HCT116 (cell line): Measurements from ENCODE around the gene NRP1. TPM values are rescaled to one million over a fixed set of nuclear protein-coding genes. Genes with fewer than 3 reads are reported as not detected.

ENCODE experiments used
- ATAC-seq: fragments of 200-7000 bp; cut with Tn5 transposase; 2 replicates; pipeline ENCODE4 v1.9.1; 2020; ENCODE audit warnings: mild to moderate bottlenecking, moderate library complexity
- BruUV-seq: library from RNA; stranded (reverse); fragments of 400-500 nt; replicated peaks from 2 replicates; lab custom pipeline; 2021; lab: Mats Ljungman, UMichigan
- CTCF ChIA-PET: fragments of 300-600 bp; sonication (Branson Sonifier 250); formaldehyde crosslinking; loops from one replicate; lab custom pipeline; 2021; ENCODE audit warnings: antibody characterized with exemption; lab: Charles Lee
- POLR2A ChIA-PET: fragments of 300-600, 350-600 bp; sonication (Branson Sonifier 250); formaldehyde crosslinking; loops from one replicate; lab custom pipeline; 2021; ENCODE audit warnings: antibody characterized with exemption; lab: Charles Lee
- RAD21 ChIA-PET, 2 experiments: fragments of 300-600 bp; sonication (Branson Sonifier 250); formaldehyde crosslinking; loops; one replicate each; lab custom pipeline; 2023; ENCODE audit warnings: low total read pairs in 2 of 2; ENCODE audit not compliant: uncharacterized antibody in 2 of 2, unreplicated experiment in 2 of 2, low non-redundant PET in 1 of 2; lab: Charles Lee
- DNase-seq: peaks from one replicate; pipeline ENCODE4 v3.0.0-alpha.2; 2010; ENCODE audit warnings: low read depth, low spot score
- H2AFZ ChIP-seq: fragments of 200-600 bp; shearing (Covaris generic), sonication (generic); 2 replicates; pipeline ENCODE4 v1.6.1; 2017; ENCODE audit warnings: low read depth, mixed run types, mixed read lengths, antibody characterized with exemption, low read length; ENCODE audit not compliant: poor library complexity, severe bottlenecking
- H3K27ac ChIP-seq: 2 replicates; pipeline ENCODE4 v1.5.1; 2012; ENCODE audit warnings: low read depth, low read length
- H3K27me3 ChIP-seq: fragments of 200-600 bp; sonication (generic); 2 replicates; pipeline ENCODE4 v1.6.1; 2016; ENCODE audit warnings: mixed run types, low read length, mixed read lengths; ENCODE audit not compliant: insufficient read depth
- H3K36me3 ChIP-seq, 2 experiments: fragments of 200-500 bp in 1 of 2; fragments of 200-600 bp in 1 of 2; sonication (Bioruptor generic) in 1 of 2; sonication (generic) in 1 of 2; 2 replicates each; pipeline versions ENCODE4 v1.5.1 to v1.6.1; 2014 to 2016; ENCODE audit warnings: low read length in 2 of 2, inconsistent platforms in 1 of 2, mixed read lengths in 1 of 2, mixed run types in 1 of 2; ENCODE audit not compliant: insufficient read depth in 2 of 2, control insufficient read depth in 1 of 2
- H3K4me1 ChIP-seq, 2 experiments: fragments of 200-600 bp in 1 of 2; sonication (generic) in 1 of 2; 2 replicates each; pipeline versions ENCODE4 v1.5.1 to v1.6.1; 2012 to 2017; ENCODE audit warnings: low read length in 2 of 2, inconsistent platforms in 1 of 2, mild to moderate bottlenecking in 1 of 2, mixed read lengths in 1 of 2, mixed run types in 1 of 2, moderate library complexity in 1 of 2; ENCODE audit not compliant: insufficient read depth in 2 of 2, control insufficient read depth in 1 of 2
- H3K4me2 ChIP-seq: fragments of 200-600 bp; sonication (generic); 2 replicates; pipeline ENCODE4 v1.6.1; 2017; ENCODE audit warnings: mixed run types, low read length, mixed read lengths
- H3K4me3 ChIP-seq, 2 experiments: fragments of 200-600 bp in 1 of 2; sonication (generic) in 1 of 2; replicated peaks in 1 of 2; 2 replicates each; pipeline ENCODE4 v1.5.1; 2011 to 2016; ENCODE audit warnings: low read length in 2 of 2, control low read depth in 1 of 2, low read depth in 1 of 2, mild to moderate bottlenecking in 1 of 2, mixed read lengths in 1 of 2, mixed run types in 1 of 2
- H3K79me2 ChIP-seq: fragments of 200-600 bp; sonication (generic); 2 replicates; pipeline ENCODE4 v1.6.1; 2017; ENCODE audit warnings: mild to moderate bottlenecking, mixed run types, low read length, moderate library complexity, mixed read lengths; ENCODE audit not compliant: insufficient read depth
- H3K9ac ChIP-seq: fragments of 200-600 bp; sonication (generic); 2 replicates; pipeline ENCODE4 v1.6.1; 2016; ENCODE audit warnings: low read length, mixed read lengths
- H3K9me2 ChIP-seq: fragments of 200-600 bp; sonication (generic), shearing (Covaris generic); 2 replicates; pipeline ENCODE4 v1.6.1; 2017; ENCODE audit warnings: mixed run types, mild to moderate bottlenecking, moderate library complexity; ENCODE audit not compliant: insufficient read depth
- H3K9me3 ChIP-seq, 2 experiments: fragments of 200-500 bp in 1 of 2; fragments of 200-600 bp in 1 of 2; sonication (Bioruptor generic) in 1 of 2; sonication (generic) in 1 of 2; 2 replicates each; pipeline ENCODE4 v1.6.1; 2014 to 2017; ENCODE audit warnings: low read length in 2 of 2, mixed read lengths in 2 of 2, inconsistent platforms in 1 of 2, low read depth in 1 of 2, mild to moderate bottlenecking in 1 of 2, mixed run types in 1 of 2, moderate library complexity in 1 of 2; ENCODE audit not compliant: control insufficient read depth in 1 of 2, insufficient read depth in 1 of 2
- H4K20me1 ChIP-seq: fragments of 200-600 bp; sonication (generic), shearing (Covaris generic); 2 replicates; pipeline ENCODE4 v1.6.1; 2017; ENCODE audit warnings: mixed run types, mild to moderate bottlenecking, moderate library complexity; ENCODE audit not compliant: insufficient read depth
- ATF3 ChIP-seq: IDR thresholded peaks from 2 replicates; pipeline ENCODE4 v1.6.1; 2012
- CBX3 ChIP-seq: IDR thresholded peaks from 2 replicates; pipeline ENCODE4 v1.6.1; 2012; ENCODE audit warnings: low read depth
- CEBPB ChIP-seq: IDR thresholded peaks from 2 replicates; pipeline ENCODE4 v1.6.1; 2012; ENCODE audit warnings: low read depth
- EGR1 ChIP-seq: IDR thresholded peaks from 2 replicates; pipeline ENCODE4 v1.6.1; 2012; ENCODE audit warnings: low read depth
- ELF1 ChIP-seq: IDR thresholded peaks from 2 replicates; pipeline ENCODE4 v1.6.1; 2012; ENCODE audit warnings: low read depth, borderline replicate concordance
- EZH2 ChIP-seq: fragments of 200-600 bp; sonication (generic); IDR thresholded peaks from 2 replicates; pipeline ENCODE4 v1.6.1; 2017; ENCODE audit warnings: antibody characterized with exemption, mixed run types
- EZH2phosphoT487 ChIP-seq: fragments of 200-600 bp; IDR thresholded peaks from 2 replicates; pipeline ENCODE4 v1.6.1; 2018; ENCODE audit warnings: antibody characterized with exemption, borderline replicate concordance
- FOSL1 ChIP-seq: IDR thresholded peaks from 2 replicates; pipeline ENCODE4 v1.6.1; 2012; ENCODE audit warnings: low read depth
- JUND ChIP-seq: IDR thresholded peaks from 2 replicates; pipeline ENCODE4 v1.6.1; 2012
- POLR2A ChIP-seq: IDR thresholded peaks from 2 replicates; pipeline ENCODE4 v1.7.0; 2011; ENCODE audit warnings: borderline replicate concordance; ENCODE audit not compliant: insufficient read depth, insufficient read length; ENCODE audit errors: extremely low read depth
- RAD21 ChIP-seq: IDR thresholded peaks from 2 replicates; pipeline ENCODE4 v1.6.1; 2012; ENCODE audit warnings: low read depth, mild to moderate bottlenecking
- SIN3A ChIP-seq: IDR thresholded peaks from 2 replicates; pipeline ENCODE4 v1.6.1; 2012; ENCODE audit warnings: low read depth
- SP1 ChIP-seq: IDR thresholded peaks from 2 replicates; pipeline ENCODE4 v1.6.1; 2012; ENCODE audit warnings: low read depth
- SRF ChIP-seq: IDR thresholded peaks from 2 replicates; pipeline ENCODE4 v1.6.1; 2012; ENCODE audit warnings: low read depth
- TCF7L2 ChIP-seq: IDR thresholded peaks from 2 replicates; pipeline ENCODE4 v1.7.0; 2011; ENCODE audit warnings: borderline replicate concordance, inconsistent platforms; ENCODE audit not compliant: insufficient read depth, insufficient read length; ENCODE audit errors: extremely low read depth
- YY1 ChIP-seq: IDR thresholded peaks from 2 replicates; pipeline ENCODE4 v1.6.1; 2011; ENCODE audit warnings: low read length, low read depth, moderate library complexity, mild to moderate bottlenecking; ENCODE audit not compliant: insufficient replicate concordance; ENCODE audit errors: extremely low read depth
- ZBTB33 ChIP-seq: IDR thresholded peaks from 2 replicates; pipeline ENCODE4 v1.6.1; 2011; ENCODE audit warnings: mild to moderate bottlenecking, low read length, moderate library complexity; ENCODE audit not compliant: insufficient replicate concordance; ENCODE audit errors: extremely low read depth
- ZFX ChIP-seq: fragments of 450-650 bp; IDR thresholded peaks from 2 replicates; pipeline ENCODE4 v1.6.1; 2017
- ZNF274 ChIP-seq: fragments of 200-500 bp; sonication (Bioruptor generic); IDR thresholded peaks from 2 replicates; pipeline ENCODE4 v1.6.1; 2014; ENCODE audit warnings: mild to moderate bottlenecking, low read depth, low read length, inconsistent platforms
- intact Hi-C: fragments of 100-400 bp; cut with micrococcal nuclease; formaldehyde crosslinking; loops from 2 replicates; pipeline ENCODE4 v1.10.0; 2022
- total RNA-seq: library from RNA; stranded (reverse); gene quantifications from one replicate; pipeline ENCODE4 v1.2.1, GENCODE V29; 2021; ENCODE audit not compliant: unreplicated experiment
- TF ChIP-seq, protein P1 (sequence below): IDR thresholded peaks from 2 replicates; pipeline ENCODE4 v1.6.1; 2012

Gene NRP1
- total RNA-seq, 1 experiment from 2014 or later: 3.8 TPM

GRCh38 chr10:33298110-33298509 lies 36.4 kb downstream of the NRP1 start:
- ChIA-PET RAD21 (no interaction called here), POLR2A (no interaction called here), CTCF (no interaction called here)
- intact Hi-C loops: no loop called here
- BruUV-seq: no TSS peak
- H3K79me2 ChIP-seq: no peaks in the 10 kb centered on the region
- no peaks in the 10 kb centered on the region for H3K4me1 ChIP-seq
- no peak overlapping the region for H3K9ac ChIP-seq
- no peaks in the 10 kb centered on the region for H3K36me3 ChIP-seq
- H2AFZ ChIP-seq: no peak overlapping the region
- ATAC-seq (no peak), DNase-seq (no peak)
- H3K9me3 ChIP-seq: no peaks in the 10 kb centered on the region
- H3K9me2 ChIP-seq: no peaks in the 10 kb centered on the region
- no peak overlapping the region for H3K27ac ChIP-seq
- H4K20me1 ChIP-seq: no peaks in the 10 kb centered on the region
- H3K27me3 ChIP-seq: no peaks in the 10 kb centered on the region
- H3K4me3 ChIP-seq: no peak overlapping the region
- no peak for TF ChIP-seq JUND
- TF ChIP-seq ZNF274: no peak
- no peak for TF ChIP-seq POLR2A
- no peak for TF ChIP-seq SP1
- TF ChIP-seq EGR1: no peak
- TF ChIP-seq FOSL1: no peak
- TF ChIP-seq CBX3: no peak
- TF ChIP-seq SRF: no peak
- TF ChIP-seq RAD21: no peak
- TF ChIP-seq EZH2phosphoT487: no peak
- TF ChIP-seq TCF7L2: no peak
- TF ChIP-seq, all 23 proteins: peak for 0
- H3K4me2 ChIP-seq: no peak overlapping the region

- intact Hi-C loops: no loop called here
- Histone ChIP-seq H3K4me3 (no peak overlapping the region), H3K79me2 (no peaks in the 10 kb centered on the region), H2AFZ (no peak overlapping the region), H3K36me3 (no peaks in the 10 kb centered on the region), H3K4me1 (peaks cover 16 to 17% of the 10 kb centered on the region in 2 experiments), H3K9ac (no peak overlapping the region), H3K9me2 (no peaks in the 10 kb centered on the region), H3K27ac (no peak overlapping the region), H3K9me3 (no peaks in the 10 kb centered on the region), H3K4me2 (no peak overlapping the region), H3K27me3 (no peaks in the 10 kb centered on the region), H4K20me1 (no peaks in the 10 kb centered on the region)
- ChIA-PET POLR2A (no interaction called here), CTCF (no interaction called here), RAD21 (no interaction called here)
- no TSS peak for BruUV-seq
- TF ChIP-seq ZBTB33 (no peak), RAD21 (no peak), EZH2 (no peak), YY1 (no peak), EZH2phosphoT487 (no peak), CBX3 (no peak), ZFX (no peak), FOSL1 (no peak), JUND (no peak), SIN3A (no peak), SP1 (no peak), CEBPB (no peak), ZNF274 (no peak), ATF3 (no peak), ELF1 (no peak), TCF7L2 (no peak)
- TF ChIP-seq, protein P1, sequence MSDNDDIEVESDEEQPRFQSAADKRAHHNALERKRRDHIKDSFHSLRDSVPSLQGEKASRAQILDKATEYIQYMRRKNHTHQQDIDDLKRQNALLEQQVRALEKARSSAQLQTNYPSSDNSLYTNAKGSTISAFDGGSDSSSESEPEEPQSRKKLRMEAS: no peak
- no peak for DNase-seq
- ATAC-seq: no peak
Measured at GRCh38 chr10:33295851-33296250, 38.6 kb downstream of the NRP1 start.
